DLD1 (cell line): ENCODE measurements around the gene PHGDH.

ENCODE experiments used
- in situ Hi-C: cut with HindIII; loops from 2 replicates; pipeline ENCODE4 v1.10.0; 2017; ENCODE audit warnings: low sequenced_read_pairs

PHGDH gene

GRCh38 chr1:119752592-119752991 is 40.9 kb downstream of the PHGDH start:
- in situ Hi-C loops: no loop called here

DNA sequence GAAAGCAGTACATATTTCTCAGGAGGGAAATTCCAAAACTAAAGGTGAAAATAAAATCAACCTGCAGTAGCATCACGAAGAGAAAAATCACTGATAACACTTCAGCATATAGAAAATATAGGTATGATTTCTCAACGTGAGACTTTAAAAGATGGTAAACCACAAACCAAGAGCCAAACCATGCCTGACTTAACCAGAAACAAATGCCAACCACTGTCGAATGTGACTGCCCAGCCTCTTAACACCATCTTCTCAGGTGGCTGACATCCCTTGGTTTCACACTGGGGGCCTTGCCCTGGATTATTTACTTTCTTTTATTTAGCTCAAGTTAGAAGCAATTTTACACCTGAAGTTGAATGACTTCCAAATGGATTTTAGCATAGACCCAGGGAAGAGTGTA is 46.9 kb downstream of the PHGDH start:
- in situ Hi-C loops: no loop called here

- in situ Hi-C loops: no loop called here
These were observed 50.7 kb downstream of the PHGDH start for GRCh38 chr1:119762409-119762808.

GRCh38 chr1:119762953-119763352 is 51.2 kb downstream of the PHGDH start:
- in situ Hi-C loops: no loop called here

GRCh38 chr1:119764220-119764619 is 52.5 kb downstream of the PHGDH start:
- in situ Hi-C loops: no loop called here

DNA sequence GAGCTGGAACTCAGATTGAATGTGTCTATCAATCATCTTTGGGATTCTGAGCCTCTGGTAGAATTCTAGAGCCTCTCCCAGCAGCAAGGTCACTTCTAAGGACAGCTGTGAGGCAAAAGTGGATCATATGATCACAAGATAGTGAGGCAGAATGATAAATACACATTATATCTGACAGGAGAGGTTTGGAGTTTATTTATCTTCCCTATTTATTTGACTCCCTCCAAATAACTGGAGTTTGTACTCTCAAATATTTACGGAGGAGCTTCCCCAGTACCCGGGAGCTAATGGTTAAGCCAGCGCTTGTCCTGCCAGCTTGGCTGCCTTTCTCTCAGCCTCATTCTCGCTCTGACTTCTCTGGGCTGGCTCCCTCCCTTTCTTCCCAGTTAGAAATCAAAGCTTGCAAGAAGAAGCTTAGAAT is 54.6 kb downstream of the PHGDH start:
- in situ Hi-C loops: no loop called here

DNA sequence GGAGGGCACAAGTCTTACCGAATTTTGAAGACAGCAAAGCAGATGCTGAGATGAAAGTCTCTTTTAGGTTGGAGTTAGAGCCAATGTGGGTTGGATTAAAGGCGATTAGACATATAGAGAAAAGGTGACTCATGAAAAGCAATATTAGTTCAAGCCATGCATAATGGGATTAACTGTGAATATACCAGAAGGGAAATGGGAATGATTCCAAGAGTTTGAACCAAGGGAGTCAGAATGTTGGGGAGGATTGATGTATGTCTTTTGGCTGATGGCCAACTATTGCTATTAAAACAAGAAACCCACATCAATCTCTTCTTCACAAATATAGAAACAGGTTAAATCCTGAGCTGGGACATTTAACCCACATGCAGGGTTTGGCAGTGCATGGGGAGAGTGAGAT is 55.8 kb downstream of the PHGDH start:
- in situ Hi-C loops: no loop called here

DNA sequence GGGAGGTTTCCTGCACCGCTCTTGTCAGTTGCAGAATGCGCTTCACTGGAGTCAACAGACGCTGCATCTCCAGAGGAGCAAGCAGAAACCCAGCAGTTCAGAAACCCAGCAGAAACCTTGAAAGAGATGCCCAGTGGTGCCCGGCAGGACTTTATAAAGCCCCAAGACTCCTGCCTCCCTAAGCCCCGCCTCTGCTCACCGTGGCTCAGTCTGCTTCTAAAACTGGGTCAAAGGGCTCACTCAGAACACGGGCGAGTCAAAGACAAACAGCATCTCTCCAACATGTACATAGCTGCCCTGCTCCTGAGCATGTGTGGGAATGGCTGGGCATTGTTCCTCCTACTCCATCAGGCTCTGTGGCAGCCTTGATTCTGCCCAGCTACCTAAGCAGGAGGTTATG is 57.0 kb downstream of the PHGDH start, which contains the start of gene HMGCS2:
TSS of gene HMGCS2 (minus strand) at position 128 of the 400 bp plus-strand sequence. CDS start at position 67, 61 bp downstream.
- in situ Hi-C loops: no loop called here

GRCh38 chr1:119771016-119771415 is 59.3 kb downstream of the PHGDH start:
- in situ Hi-C loops: no loop called here

DNA sequence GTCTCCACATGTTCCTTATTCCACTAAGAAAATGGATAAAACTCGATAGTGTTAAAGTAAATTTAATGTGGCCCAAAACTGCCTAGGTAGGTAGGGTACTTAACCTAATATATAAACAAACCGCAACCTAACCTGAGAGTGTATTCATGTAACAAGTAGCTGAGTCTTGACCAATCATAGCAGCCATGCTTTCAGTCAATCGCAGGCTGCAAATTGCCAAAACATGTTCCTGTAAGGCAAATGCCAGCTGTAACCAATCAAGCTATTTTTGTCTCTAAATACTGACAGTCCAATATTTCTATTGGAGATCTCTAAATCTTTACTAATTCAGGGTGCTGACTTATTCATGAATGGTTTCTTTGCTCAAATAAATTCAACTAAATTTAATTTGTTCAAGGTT is 60.0 kb downstream of the PHGDH start:
- in situ Hi-C loops: no loop called here

DNA sequence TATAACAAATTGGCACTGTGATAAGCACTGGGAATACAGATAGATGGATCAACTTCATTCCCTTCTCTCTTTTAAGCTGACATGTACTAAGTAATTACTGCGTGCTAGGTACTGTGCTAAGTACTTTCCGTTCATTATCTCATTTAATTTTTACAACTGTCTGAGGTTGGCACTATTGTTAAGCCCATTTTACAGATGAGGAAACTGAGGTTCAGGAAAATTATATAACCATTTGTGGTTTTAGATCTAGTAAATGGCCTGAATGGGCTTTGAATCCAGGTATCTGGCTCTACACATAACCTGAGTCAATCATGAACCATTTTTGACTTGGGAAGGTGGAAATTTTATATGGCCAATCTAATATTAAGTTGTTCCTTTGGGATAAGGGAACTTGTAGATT is 60.6 kb downstream of the PHGDH start:
- in situ Hi-C loops: no loop called here

DNA sequence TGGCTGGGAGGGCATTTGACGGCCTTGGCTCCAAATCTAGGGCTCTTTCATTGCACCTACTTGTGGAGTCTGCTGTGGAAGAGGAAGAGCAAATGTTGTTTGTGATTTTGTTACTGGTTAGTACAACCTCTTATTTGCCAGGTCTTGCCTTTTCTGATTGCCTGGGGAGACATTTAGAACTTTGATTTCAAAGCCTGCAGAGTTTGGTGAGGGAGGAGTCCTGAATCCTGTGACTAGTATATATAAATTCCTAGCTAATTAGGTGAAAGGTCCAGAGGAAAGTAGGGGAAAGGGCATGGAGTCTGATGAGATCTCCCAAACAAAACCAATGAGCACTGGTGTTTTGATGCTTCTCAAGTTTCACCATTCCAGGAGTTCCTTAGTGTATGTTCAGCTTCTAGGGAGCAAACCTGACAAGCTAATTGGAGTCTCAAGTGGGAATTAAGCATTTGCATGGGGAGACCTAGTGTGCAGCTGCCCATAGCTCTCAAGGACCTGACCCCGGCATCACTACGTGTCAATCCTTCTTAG is 62.0 kb downstream of the PHGDH start:
- in situ Hi-C loops: no loop called here

- in situ Hi-C loops: no loop called here
These were observed 63.2 kb downstream of the PHGDH start for GRCh38 chr1:119774746-119775490.

GRCh38 chr1:119778359-119778758 is 66.6 kb downstream of the PHGDH start:
- in situ Hi-C loops: no loop called here

DNA sequence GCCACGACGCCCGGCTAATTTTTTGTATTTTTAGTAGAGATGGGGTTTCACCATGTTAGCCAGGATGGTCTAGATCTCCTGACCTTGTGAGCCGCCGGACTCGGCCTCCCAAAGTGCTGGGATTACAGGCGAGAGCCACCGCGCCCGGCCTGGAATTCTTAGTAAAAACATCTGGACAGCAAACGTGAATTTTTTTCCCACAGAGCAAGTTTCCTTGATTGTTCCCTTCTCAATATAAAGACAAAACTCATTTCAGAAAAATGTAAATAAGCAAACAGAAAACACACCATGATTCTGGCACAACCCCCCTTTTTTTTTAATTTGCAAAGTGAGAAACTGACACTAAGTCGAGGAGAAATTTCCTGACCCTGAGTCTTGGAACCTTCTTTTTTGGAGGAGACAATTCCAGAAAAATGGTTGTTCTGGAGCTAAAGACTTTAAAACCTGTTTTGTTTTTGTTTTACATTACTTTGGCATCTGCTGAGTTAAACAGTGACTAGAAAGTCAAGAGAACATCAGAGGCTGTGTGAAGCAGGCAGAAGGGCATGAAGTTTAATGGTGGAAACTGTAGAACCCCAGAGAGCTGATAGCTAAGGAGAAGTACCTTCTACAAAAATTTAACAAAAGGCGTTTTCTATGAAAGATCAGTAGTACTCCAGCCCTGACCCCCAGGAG is 67.3 kb downstream of the PHGDH start:
- in situ Hi-C loops: no loop called here

- in situ Hi-C loops: no loop called here
These were observed 68.2 kb downstream of the PHGDH start for GRCh38 chr1:119779869-119780356.

- in situ Hi-C loops: no loop called here
These were observed 69.9 kb downstream of the PHGDH start for GRCh38 chr1:119781434-119782210.

DNA sequence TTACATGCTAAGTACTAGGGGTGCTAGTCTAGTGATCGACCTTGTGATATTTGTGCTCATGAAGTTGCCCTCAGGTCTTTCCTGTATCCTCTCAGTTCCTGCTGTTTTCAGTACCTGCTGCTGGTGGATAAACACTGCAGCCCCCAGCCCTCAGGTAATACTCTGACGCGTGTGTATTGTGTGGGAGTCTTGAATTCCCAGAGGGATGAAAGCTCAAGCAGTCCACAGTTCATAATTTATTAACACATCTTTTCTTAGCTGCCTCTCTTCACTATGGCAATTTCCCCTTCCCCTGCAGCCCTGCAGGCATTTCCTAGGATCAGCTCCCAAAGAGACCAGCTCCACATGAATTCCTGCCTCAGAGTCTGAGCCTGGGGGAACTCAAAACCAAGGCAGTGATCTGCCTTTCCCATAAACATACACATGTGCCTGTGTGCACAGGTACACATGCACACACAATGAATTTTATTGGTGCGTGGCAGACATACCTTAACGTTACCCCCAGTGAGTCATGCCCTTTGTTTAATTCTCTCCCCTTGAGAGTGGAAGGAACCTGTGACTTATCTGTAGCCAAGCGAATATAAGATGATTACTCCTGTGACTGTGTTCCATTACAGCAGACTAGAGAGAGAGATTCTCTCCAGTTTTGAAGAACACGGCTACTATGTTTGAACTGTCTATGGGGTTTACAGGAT is 71.0 kb downstream of the PHGDH start:
- in situ Hi-C loops: no loop called here

DNA sequence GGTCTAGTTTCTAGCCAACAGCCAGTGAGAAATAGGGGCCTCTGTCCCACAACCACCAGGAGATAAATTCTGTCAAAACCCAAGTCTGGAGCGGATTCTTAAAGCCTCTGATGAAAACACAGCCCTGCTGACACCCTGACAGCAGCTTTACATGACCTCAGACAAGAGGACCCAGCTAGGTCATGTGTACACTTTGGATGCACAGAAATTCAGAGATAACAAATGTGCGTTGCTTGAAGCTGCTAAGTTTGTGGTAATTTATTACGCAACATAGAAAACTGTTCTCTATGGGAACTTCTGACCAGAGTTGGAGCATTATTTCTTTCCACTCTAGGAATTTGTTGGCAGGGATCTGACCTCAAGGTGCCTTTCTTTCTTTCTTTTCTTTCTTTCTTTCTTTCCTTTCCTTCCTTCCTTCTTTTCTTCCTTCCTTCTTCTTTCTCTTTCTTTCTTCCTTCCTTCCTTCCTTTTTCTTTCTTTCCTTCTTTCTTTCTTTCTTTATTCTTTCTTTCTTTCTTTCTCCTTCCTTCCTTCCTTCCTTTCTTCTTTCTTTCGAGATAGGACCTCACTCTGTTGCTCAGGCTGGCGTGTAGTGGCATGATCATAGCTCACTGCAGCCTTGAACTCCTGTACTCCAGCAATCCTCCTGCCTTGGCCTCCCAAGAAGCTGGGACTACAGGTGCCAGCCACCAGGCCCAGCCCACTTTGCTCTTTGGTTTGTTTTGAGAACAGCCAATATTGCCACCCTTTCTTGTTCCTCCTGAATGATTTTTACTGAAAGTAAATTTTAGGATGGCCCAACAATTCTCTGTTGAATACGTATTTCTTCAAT is 71.8 kb downstream of the PHGDH start:
- in situ Hi-C loops: no loop called here
